ENCODE results near the gene TSPAN31. TPM values are rescaled to one million over a fixed set of nuclear protein-coding genes. Genes with fewer than 3 reads are reported as not detected.
A peak's percentile ranks its signal among the peaks of the same experiment; 100 is the strongest.

The TSPAN31 gene
- total RNA-seq, 4 donors from 2014 or later: 47.1 to 115 (median 80.1) TPM

DNA sequence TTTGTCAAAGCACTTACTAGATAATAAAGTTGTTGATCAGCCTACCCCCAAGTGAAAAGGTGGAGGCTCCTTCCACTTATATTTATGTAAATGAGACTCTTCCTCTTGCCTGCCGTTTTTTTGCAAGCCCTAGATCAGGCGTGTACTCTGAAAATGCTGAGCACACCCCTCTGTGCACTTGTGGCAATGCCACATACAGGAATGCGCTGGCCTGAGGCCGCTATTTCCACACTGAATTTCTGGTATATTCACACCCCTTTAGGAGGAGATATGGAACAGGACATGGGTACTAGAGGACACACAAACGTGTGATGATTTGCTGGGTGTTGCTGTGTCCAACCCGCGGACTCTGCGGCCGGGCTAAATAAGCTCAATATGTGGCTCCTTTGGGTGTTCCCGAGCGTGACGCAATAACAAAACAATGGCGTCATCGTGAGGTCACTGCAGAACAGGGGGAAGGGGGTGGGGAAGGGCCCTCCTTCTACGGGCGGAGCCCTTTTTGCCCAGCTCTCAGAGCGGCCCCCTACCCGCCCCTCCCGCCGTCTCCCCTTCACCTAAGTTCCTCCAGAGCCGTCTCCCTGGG is 554 bp upstream of the TSPAN31 start:
- peak; percentile 59 to 79 for DNase-seq (ENCODE audit: low spot score in 2 of 2)
- TF ChIP-seq, protein P1, sequence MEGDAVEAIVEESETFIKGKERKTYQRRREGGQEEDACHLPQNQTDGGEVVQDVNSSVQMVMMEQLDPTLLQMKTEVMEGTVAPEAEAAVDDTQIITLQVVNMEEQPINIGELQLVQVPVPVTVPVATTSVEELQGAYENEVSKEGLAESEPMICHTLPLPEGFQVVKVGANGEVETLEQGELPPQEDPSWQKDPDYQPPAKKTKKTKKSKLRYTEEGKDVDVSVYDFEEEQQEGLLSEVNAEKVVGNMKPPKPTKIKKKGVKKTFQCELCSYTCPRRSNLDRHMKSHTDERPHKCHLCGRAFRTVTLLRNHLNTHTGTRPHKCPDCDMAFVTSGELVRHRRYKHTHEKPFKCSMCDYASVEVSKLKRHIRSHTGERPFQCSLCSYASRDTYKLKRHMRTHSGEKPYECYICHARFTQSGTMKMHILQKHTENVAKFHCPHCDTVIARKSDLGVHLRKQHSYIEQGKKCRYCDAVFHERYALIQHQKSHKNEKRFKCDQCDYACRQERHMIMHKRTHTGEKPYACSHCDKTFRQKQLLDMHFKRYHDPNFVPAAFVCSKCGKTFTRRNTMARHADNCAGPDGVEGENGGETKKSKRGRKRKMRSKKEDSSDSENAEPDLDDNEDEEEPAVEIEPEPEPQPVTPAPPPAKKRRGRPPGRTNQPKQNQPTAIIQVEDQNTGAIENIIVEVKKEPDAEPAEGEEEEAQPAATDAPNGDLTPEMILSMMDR (IDR thresholded peaks at IDR 0.05): no peak
- peak in 1 of 2 donors; percentile 18 for TF ChIP-seq EP300 (IDR thresholded peaks at IDR 0.05)
- H3K4me1 ChIP-seq: peaks cover 0 to 27% (median 7%) of the 10 kb centered on the region in 4 donors
- no peaks in the 10 kb centered on the region for H3K9me3 ChIP-seq
- WGBS, 2 donors: 7 to 10% methylated on average over 21 of the region's 21 CpGs
- peak overlapping the region; percentile 49 to 90 (median 66) for H3K4me3 ChIP-seq
- peaks cover 0 to 20% of the 10 kb centered on the region in 2 donors for H3K27me3 ChIP-seq
- peaks cover 0 to 33% (median 4%) of the 10 kb centered on the region in 3 donors for H3K36me3 ChIP-seq
- H3K27ac ChIP-seq: peak overlapping the region; percentile 93 to 99 (median 93)

DNA sequence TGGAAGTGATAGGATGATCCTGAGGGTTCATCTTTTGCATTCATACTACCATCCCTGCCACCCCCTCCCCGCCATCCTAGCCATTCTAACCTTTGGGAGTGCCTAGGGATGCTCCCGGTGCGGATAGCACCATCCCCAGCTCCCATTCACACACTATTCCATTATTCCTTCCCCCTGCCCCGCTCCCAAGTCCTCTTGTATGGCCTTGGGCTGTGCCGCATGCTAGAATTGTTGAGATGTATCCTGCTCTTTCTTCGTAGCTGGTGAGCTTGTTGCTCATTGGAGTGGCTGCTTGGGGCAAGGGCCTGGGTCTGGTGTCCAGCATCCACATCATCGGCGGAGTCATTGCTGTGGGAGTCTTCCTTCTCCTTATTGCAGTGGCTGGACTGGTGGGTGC is 644 bp downstream of the TSPAN31 start:
- DNase-seq (ENCODE audit: low spot score in 2 of 2): no peak
- H3K36me3 ChIP-seq: peaks cover 0 to 45% (median 4%) of the 10 kb centered on the region in 3 donors
- H3K27me3 ChIP-seq: peaks cover 0 to 8% of the 10 kb centered on the region in 2 donors
- no peaks in the 10 kb centered on the region for H3K9me3 ChIP-seq
- peak overlapping the region; percentile 49 to 90 (median 66) for H3K4me3 ChIP-seq
- H3K27ac ChIP-seq: peak overlapping the region; percentile 93 to 99 (median 93)
- TF ChIP-seq, protein P1 (IDR thresholded peaks at IDR 0.05): no peak
- no peak for TF ChIP-seq EP300 (IDR thresholded peaks at IDR 0.05)
- TF ChIP-seq POLR2A (IDR thresholded peaks at IDR 0.05): no peak
- H3K4me1 ChIP-seq: peaks cover 0 to 26% (median 5%) of the 10 kb centered on the region in 4 donors
- 39 to 40% methylated on average over 8 of the region's 8 CpGs for WGBS, 2 donors

DNA sequence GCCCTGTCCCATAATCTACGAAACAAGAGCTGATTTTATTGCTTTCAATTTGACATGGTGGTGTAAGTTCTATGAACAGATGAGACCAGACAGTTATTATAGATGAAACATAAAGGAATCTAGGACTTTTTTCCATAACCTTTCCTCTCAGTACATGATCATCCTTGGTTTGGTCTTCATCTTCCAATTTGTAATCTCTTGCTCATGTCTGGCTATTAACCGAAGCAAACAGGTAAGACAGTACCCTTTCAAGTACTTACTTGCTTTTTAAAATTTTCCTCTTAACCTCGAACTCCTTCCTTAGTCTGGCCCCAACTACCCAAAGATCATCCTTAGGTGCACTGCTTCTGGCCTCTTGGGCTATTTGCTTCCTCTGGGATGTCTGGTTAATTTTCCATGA is 1.2 kb downstream of the TSPAN31 start:
- H3K27ac ChIP-seq: peak overlapping the region in 2 of 4 donors; percentile 93 to 99
- H3K36me3 ChIP-seq: peaks cover 0 to 50% (median 4%) of the 10 kb centered on the region in 3 donors
- 87% methylated on average over 3 of the region's 3 CpGs for WGBS, 2 donors
- DNase-seq (ENCODE audit: low spot score in 2 of 2): no peak
- H3K4me3 ChIP-seq: peak overlapping the region in 1 of 4 donors; percentile 74
- H3K9me3 ChIP-seq: no peaks in the 10 kb centered on the region
- no peak for TF ChIP-seq EP300 (IDR thresholded peaks at IDR 0.05)
- TF ChIP-seq, protein P1 (IDR thresholded peaks at IDR 0.05): no peak
- no peak for TF ChIP-seq POLR2A (IDR thresholded peaks at IDR 0.05)
- peaks cover 0 to 3% of the 10 kb centered on the region in 2 donors for H3K27me3 ChIP-seq
- peaks cover 0 to 31% (median 6%) of the 10 kb centered on the region in 4 donors for H3K4me1 ChIP-seq

DNA sequence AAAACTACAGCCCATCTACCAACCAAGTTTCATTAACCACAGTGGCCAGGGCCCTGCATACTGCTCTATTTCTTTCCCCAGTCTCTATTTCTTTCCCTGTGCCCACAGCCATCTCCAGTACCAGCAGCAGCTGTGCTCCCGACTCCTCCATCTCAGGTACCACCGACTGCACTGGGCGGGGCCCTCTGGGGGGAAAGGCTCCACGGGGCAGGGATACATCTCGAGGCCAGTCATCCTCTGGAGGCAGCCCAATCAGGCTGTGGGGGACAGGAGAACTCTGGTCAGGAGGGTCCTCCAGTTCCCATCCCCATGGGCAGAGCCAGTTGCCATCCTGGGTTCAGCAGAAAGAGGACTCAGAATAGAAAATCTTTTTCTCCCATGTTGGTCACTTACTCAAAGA is 4.2 kb downstream of the TSPAN31 start:
- TF ChIP-seq, protein P1 (IDR thresholded peaks at IDR 0.05): no peak
- TF ChIP-seq EP300 (IDR thresholded peaks at IDR 0.05) (no peak), POLR2A (IDR thresholded peaks at IDR 0.05) (no peak)
- no peak overlapping the region for H3K4me3 ChIP-seq
- no peak for DNase-seq (ENCODE audit: low spot score in 2 of 2)
- H3K27ac ChIP-seq: no peak overlapping the region
- WGBS, 2 donors: 91 to 93% methylated on average over 5 of the region's 5 CpGs
- peaks cover 0 to 48% (median 11%) of the 10 kb centered on the region in 4 donors for H3K4me1 ChIP-seq
- H3K9me3 ChIP-seq: no peaks in the 10 kb centered on the region
- H3K36me3 ChIP-seq: peaks cover 0 to 50% (median 4%) of the 10 kb centered on the region in 3 donors
- no peaks in the 10 kb centered on the region for H3K27me3 ChIP-seq
